Measurements from ENCODE around the gene LAMP5. TPM values are rescaled to one million over a fixed set of nuclear protein-coding genes. Genes with fewer than 3 reads are reported as not detected.

LAMP5 gene
- total and polyA plus RNA-seq, 10 donors, result 0.26 to 1.5 (median 0.73) TPM

DNA sequence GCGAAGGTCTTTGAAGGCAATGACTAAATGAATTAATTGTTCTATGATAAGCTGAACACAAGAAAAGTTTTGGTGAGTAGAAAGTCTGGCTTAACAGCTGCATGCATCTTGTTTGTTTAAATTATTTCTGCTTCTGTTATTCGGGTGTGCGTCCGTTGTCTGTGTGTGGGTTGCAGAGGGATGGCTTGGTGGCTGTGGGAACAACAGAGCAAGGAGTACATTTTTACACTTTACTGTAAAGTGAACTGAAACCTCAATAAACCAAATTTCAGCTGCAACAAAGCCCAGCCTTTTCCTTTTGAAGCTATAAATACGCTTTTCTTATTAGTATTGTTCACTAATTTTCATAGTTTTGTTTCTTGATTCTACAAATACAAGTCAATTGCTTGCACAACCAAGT is 3.5 kb upstream of the LAMP5 start:
- no peak overlapping the region for H3K4me3 ChIP-seq
- intact Hi-C loops (cut with DNase I; ENCODE audit: low total_unique reads), result no loop called here
- WGBS, 5 donors, result 39 to 68% (median 52%) methylated on average over 5 of the region's 5 CpGs
- H3K9me3 ChIP-seq, result no peaks in the 10 kb centered on the region
- no peak for DNase-seq
- TF ChIP-seq, protein P1, sequence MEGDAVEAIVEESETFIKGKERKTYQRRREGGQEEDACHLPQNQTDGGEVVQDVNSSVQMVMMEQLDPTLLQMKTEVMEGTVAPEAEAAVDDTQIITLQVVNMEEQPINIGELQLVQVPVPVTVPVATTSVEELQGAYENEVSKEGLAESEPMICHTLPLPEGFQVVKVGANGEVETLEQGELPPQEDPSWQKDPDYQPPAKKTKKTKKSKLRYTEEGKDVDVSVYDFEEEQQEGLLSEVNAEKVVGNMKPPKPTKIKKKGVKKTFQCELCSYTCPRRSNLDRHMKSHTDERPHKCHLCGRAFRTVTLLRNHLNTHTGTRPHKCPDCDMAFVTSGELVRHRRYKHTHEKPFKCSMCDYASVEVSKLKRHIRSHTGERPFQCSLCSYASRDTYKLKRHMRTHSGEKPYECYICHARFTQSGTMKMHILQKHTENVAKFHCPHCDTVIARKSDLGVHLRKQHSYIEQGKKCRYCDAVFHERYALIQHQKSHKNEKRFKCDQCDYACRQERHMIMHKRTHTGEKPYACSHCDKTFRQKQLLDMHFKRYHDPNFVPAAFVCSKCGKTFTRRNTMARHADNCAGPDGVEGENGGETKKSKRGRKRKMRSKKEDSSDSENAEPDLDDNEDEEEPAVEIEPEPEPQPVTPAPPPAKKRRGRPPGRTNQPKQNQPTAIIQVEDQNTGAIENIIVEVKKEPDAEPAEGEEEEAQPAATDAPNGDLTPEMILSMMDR (IDR thresholded peaks at IDR 0.05 in 8 of 11, conservative IDR thresholded peaks at IDR 0.05 in 3 of 11), result no peak
- TF ChIP-seq POLR2A (IDR thresholded peaks at IDR 0.05), result no peak
- TF ChIP-seq POLR2AphosphoS5 (IDR thresholded peaks at IDR 0.05), result no peak
- no peak overlapping the region for H3K27ac ChIP-seq
- H3K4me1 ChIP-seq, result peaks cover 0 to 48% (median 21%) of the 10 kb centered on the region in 6 donors
- peaks cover 3 to 93% (median 56%) of the 10 kb centered on the region in 7 donors for H3K27me3 ChIP-seq (replicated peaks in 1 of 7)
- no peaks in the 10 kb centered on the region for H3K36me3 ChIP-seq

DNA sequence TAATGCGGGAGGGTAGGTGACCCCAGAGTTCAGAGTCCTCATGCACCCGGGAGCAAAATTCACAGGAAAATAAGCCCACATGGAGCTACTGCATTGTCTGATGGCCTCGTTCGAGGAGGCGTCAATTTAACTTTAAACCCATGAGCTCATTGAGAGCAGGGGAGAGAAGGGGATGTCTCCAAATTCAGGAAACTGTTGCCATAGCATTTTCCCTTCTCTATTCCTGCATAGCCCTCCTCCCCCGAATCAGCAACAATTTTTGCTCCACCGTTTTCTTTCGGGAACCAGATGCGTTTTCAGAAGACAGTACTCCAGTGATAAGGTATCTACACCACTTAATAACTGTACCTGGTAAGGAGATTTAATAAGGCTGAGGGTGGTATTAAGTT is 324 bp upstream of the LAMP5 start:
- H3K27ac ChIP-seq, result no peak overlapping the region
- H3K4me1 ChIP-seq, result peaks cover 0 to 30% (median 24%) of the 10 kb centered on the region in 6 donors
- no peaks in the 10 kb centered on the region for H3K9me3 ChIP-seq
- H3K36me3 ChIP-seq, result no peaks in the 10 kb centered on the region
- TF ChIP-seq POLR2A (IDR thresholded peaks at IDR 0.05) (no peak), POLR2AphosphoS5 (IDR thresholded peaks at IDR 0.05) (no peak)
- TF ChIP-seq, protein P1 (IDR thresholded peaks at IDR 0.05 in 8 of 11, conservative IDR thresholded peaks at IDR 0.05 in 3 of 11), result no peak
- peaks cover 0 to 91% (median 32%) of the 10 kb centered on the region in 7 donors for H3K27me3 ChIP-seq (replicated peaks in 1 of 7)
- intact Hi-C loops (cut with DNase I; ENCODE audit: low total_unique reads), result no loop called here
- 6 to 12% (median 7%) methylated on average over 9 of the region's 9 CpGs for WGBS, 5 donors
- DNase-seq, result no peak
- no peak overlapping the region for H3K4me3 ChIP-seq

DNA sequence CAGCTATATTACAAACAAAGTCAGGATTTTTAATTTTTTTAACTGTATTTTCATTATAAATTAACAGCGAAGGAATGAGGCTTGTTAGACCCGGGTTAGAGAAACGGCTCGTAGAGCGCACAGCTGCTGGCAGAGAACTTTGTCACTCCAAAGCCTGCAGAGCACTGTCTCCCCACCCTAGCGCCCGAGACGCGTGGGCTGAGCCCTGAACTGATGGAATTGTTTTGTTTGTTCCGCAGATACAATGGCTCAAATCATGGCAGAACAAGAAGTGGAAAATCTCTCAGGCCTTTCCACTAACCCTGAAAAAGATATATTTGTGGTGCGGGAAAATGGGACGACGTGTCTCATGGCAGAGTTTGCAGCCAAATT is 810 bp downstream of the LAMP5 start:
- no peak for DNase-seq
- peak overlapping the region in 3 of 8 donors; percentile 2 to 54 (median 17) for H3K4me3 ChIP-seq

DNA sequence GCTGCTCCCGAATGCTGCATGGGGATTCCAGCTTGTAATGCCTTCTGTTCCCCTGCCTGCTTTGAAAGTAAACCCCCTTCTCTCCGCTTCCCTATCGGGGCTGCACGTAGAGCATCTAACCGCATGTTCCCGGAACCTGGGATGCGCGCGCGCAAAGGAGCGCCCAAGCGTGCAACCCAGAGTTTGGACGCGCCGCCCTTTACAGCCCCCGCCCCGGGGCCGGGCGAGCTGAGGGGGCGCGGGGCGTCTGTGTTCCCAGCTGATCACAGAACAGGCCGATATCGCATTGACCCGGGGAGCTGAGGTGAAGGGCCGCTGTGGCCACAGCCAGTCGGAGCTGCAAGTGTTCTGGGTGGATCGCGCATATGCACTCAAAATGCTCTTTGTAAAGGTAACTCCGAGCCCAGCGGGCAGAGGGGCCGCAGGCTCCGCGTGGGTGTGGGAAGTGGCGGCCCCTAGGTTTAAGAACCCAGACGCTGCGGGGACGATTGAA is 1.4 kb downstream of the LAMP5 start:
- WGBS, 5 donors, result 3 to 13% (median 4%) methylated on average over 25 to 38 of the region's 38 CpGs
- no peaks in the 10 kb centered on the region for H3K36me3 ChIP-seq
- TF ChIP-seq, protein P1 (IDR thresholded peaks at IDR 0.05 in 8 of 11, conservative IDR thresholded peaks at IDR 0.05 in 3 of 11), result no peak
- no peak for TF ChIP-seq POLR2AphosphoS5 (IDR thresholded peaks at IDR 0.05)
- no peaks in the 10 kb centered on the region for H3K9me3 ChIP-seq
- no peak overlapping the region for H3K27ac ChIP-seq
- intact Hi-C loops (cut with DNase I; ENCODE audit: low total_unique reads), result no loop called here
- peaks cover 0 to 30% (median 24%) of the 10 kb centered on the region in 6 donors for H3K4me1 ChIP-seq
- peak overlapping the region in 7 of 8 donors; percentile 4 to 54 (median 20) for H3K4me3 ChIP-seq
- no peak for DNase-seq
- H3K27me3 ChIP-seq (replicated peaks in 1 of 7), result peaks cover 0 to 84% (median 25%) of the 10 kb centered on the region in 7 donors

More for the DNA sequence above, 810 bp downstream of the LAMP5 start:
- TF ChIP-seq POLR2AphosphoS5 (IDR thresholded peaks at IDR 0.05) (no peak), POLR2A (IDR thresholded peaks at IDR 0.05) (no peak)
- TF ChIP-seq, protein P1 (IDR thresholded peaks at IDR 0.05 in 8 of 11, conservative IDR thresholded peaks at IDR 0.05 in 3 of 11), result no peak
- no peak overlapping the region for H3K27ac ChIP-seq
- peaks cover 0 to 84% (median 25%) of the 10 kb centered on the region in 7 donors for H3K27me3 ChIP-seq (replicated peaks in 1 of 7)
- intact Hi-C loops (cut with DNase I; ENCODE audit: low total_unique reads), result no loop called here
- peaks cover 0 to 30% (median 24%) of the 10 kb centered on the region in 6 donors for H3K4me1 ChIP-seq
- WGBS, 5 donors, result 6 to 11% (median 9%) methylated on average over 13 of the region's 13 CpGs
- H3K9me3 ChIP-seq, result no peaks in the 10 kb centered on the region
- H3K36me3 ChIP-seq, result no peaks in the 10 kb centered on the region
